Hematopoietic multipotent progenitor cell treated with erythropoietin and hydrocortisone succinate and interleukin-3 and kit ligand, for 6 days (in vitro differentiated cells): ENCODE data around the gene TINAG.
"Not testable (repeated sequence)": the region's sequence is repeated elsewhere in the genome, so short reads cannot be mapped to it uniquely, and the experiment has no call there.

Experiments
- DNase-seq: peaks from one replicate; pipeline ENCODE4 v3.0.0-alpha.2; 2015

TINAG gene

DNA sequence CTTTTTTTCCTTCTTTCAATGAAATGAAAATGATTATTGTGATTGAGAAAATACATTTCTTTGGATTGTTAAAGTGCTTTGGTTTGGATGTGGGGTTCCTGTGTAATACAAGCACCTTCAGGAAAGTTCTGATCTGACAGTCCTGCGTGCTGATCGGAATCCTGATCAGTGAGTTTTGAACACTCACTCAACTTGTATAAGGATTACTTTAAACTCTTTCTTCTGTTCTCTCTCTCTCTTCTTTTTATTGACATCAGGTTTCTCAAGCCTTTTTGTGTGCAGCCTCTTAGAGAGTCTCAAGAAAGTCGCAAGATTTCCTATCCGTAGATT lies 710 bp downstream of the TINAG start:
- no peak for DNase-seq

- DNase-seq = no peak
Measured at GRCh38 chr6:54310377-54311152, 2.3 kb downstream of the TINAG start.

DNA sequence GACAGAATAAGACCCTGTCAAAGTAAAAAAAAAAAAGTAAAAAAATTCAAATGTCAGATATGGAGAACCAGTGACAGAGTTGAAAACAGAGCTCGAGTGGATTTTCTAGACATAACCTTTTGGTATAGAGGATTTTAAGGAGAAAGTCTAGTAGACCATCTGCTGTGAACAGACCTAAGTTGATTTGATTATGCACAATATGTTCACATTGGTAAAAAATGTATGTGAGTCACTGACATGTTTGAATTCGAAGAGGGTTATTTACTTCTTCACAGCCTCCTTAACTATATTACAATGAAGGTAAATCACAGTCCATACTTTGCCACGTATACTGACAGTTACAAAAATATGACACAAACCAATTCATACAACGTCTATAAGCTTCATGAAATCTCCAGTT lies 7.4 kb downstream of the TINAG start:
- no peak for DNase-seq

- DNase-seq = no peak
Measured at GRCh38 chr6:54320871-54321270, 12.6 kb downstream of the TINAG start.

GRCh38 chr6:54327631-54328030 lies 19.4 kb downstream of the TINAG start:
- no peak for DNase-seq

GRCh38 chr6:54331571-54331970 lies 23.3 kb downstream of the TINAG start:
- not testable (repeated sequence) for DNase-seq

DNA sequence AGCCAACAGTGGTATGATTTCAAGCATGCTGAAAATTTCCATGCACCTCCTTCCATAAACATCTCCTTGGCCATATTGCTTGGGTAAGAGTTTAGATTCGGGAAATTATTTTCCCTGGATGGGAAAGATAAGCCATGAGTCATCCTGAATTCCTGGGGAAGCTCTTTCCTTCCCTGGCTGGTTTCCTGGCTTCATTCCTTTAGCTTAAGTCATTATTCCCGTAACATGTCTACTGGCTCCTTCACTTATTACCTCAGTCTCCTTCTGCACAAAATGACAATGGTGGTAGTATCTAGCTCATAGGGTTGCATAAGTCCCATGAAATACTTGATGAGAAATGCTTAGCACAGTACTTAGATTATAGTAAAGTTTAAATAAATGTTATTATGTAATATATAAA lies 27.6 kb downstream of the TINAG start:
- DNase-seq = no peak

GRCh38 chr6:54353975-54354374 lies 45.7 kb downstream of the TINAG start:
- no peak for DNase-seq

DNA sequence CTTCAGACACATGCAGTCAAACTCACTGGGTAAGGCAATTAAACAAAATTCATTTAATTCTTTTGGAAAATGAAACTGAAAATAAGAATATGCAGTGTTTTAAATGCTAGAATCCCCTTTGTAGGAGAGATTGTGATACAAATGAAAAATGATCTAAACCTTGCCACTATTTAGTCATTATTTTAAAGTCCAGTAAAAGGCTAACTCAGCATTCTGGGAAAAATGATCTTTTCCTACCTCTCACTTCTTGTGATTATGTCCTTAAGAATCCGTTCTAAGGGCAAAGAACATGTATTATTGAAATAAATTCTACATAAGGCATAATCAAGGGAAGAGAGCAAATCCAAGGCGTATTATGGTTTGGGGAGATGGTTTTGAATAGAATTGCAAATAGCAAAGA lies 46.4 kb downstream of the TINAG start:
- DNase-seq = no peak

DNA sequence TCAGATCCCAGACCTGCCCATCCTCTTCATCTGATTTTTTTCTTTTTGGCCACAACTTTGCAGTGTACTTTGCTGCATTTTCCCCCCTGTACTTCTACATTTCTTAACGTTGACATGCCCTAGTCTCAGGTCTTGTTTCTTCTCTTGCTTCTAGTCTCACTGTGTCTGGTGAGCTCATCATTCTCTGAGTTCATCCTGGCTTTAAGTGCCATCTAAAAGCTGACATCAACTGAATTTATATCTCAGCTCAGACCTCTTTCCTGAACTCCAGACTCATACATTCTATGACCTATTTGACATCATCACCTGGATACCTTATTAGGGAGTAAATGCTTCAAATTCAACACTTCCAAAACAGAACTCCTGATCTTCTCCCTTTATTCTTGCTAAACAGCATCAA lies 48.9 kb downstream of the TINAG start:
- no peak for DNase-seq

DNA sequence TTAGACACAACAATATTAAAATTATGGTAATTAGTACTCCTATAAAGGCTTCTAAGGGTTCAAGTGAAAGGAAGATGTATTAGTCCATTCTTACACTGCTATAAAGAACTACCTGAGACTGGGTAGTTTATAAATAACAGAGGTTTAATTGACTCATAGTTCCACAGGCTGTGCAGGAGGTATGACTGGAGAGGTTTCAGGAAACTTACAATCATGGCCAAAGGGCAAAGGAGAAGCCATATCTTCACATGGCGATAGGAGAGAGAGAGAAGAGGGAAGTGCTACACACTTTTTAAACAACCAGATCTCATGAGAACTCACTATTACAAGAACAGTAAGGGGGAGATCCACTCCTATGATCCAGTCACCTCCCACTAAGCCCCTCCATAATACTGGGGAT lies 52.9 kb downstream of the TINAG start:
- no peak for DNase-seq

GRCh38 chr6:54361734-54362133 lies 53.5 kb downstream of the TINAG start:
- no peak for DNase-seq

DNA sequence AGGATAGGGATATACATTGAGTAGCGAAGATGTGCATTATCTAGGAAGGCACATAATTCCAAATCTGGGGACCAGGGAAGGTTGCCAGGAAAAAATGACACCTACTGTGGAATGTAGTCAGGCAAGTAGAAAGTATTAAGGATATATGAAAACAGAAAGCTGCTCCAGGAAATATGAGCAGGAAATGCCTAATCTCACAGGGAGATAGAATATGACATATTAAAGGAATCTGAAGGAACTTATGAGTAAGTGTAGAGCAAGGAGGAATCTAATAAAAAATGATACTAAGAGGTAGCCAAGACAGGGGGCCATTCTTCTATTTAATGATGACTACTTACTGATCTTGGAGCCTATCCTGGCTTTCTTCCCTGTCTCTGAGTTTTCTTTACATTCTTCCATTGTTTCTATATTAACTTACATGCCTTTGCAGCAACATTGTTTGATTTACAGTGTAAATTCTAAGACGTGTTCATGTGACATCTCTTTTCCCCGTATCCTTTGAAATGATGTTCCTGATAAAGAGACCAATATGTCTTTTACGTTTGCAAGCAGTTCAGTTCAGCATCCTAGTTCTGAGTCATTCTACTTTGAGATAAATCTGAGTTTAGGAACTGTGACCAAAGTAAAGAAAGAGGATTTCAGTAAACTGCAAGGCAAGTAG lies 58.6 kb downstream of the TINAG start:
- no peak for DNase-seq

- no peak for DNase-seq
Measured at GRCh38 chr6:54377776-54378175, 69.5 kb downstream of the TINAG start.

DNA sequence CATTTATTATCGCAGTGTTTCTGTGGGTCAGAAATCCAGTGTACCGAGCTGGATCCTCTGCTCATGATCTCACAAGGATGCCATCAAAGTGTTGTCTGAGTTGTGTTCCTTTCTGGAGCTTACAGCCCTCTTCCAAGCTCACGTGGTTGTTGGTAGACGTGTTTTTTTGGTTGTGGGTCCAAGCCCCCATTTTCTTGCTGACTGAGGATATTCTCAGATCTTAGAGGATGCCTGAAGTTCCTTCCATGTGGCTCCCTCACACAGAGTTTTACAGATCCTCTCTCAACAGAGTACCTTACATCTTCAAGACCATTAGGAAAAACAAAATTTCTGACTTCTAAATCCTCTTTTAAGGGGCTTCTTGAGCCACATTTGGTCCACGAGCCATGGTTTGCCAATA lies 78.1 kb downstream of the TINAG start:
- no peak for DNase-seq

DNA sequence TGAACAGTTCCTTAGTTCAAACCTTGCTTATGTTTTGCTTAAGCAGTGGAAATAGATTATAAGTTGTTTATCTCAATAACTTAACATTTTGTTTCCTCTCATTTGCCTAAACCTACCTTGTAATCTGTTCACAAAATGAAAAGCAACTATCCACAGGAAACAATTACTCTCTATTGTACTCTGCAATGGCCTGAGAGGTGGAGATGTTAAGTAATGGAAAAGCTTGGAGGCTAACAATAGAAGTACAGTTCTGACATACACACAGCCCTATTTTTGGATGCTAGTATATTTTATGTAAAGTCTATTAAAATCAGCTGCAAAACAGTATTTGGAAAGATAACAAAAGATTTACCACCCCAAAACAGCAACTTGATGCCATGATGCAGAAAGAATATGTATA lies 82.1 kb downstream of the TINAG start:
- no peak for DNase-seq

- no peak for DNase-seq
Measured at GRCh38 chr6:54391577-54391976, 83.3 kb downstream of the TINAG start.

DNA sequence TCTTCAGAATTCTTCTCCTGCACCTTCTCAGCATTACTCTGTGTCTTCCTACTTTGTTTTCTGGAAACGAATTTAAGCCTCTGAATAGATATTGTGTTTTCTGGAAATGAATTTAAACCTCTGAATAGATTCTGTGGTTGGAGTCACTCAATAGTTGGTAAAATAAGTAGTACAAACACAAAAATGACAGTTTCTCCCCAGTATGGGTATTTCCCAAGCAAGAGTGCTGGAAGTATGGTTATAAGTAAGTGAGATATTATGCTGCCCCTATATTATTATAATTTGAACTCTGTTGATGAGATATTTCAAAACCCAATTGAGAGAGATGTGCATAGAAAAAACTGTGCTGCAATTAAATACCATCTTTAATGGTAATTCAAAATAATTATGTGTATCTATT lies 94.9 kb downstream of the TINAG start:
- DNase-seq = no peak

DNA sequence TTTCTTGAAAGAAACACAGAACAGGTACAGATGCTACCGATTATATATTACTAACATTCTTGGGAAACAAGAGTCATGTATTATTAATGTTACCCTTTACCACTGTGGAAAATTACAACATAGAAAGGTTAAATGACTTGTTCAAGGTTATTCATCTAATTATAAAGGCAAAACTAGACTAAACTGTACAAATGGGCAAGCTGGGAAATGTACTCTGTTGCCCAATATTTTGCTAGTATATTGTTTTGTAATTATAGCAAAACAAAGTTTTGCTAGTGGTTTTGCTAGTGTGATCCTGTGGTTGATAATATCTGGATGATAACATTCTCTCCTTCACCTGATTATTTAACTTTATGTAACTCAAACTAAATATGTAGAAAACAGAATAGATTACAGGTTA lies 96.5 kb downstream of the TINAG start:
- DNase-seq = no peak

- no peak for DNase-seq
Measured at GRCh38 chr6:54411767-54412166, 103.5 kb downstream of the TINAG start.

DNA sequence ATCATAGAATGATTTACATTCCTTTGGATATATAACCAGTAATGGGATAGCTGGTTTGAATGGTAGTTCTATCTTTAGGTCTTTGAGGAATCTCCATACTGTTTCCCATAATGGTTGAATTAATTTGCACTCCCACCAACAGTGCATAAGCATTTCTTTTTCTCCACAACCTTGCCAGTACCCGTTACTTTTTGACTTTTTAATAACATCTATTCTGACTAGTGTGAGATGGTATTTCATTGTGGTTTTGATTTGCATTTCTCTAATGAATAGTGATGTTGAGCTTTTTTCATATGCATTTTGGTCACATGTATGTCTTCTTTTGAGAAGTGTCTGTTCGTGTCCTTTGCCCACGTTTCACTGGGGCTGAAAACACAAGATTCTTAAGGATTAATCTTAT lies 107.3 kb downstream of the TINAG start:
- no peak for DNase-seq

DNA sequence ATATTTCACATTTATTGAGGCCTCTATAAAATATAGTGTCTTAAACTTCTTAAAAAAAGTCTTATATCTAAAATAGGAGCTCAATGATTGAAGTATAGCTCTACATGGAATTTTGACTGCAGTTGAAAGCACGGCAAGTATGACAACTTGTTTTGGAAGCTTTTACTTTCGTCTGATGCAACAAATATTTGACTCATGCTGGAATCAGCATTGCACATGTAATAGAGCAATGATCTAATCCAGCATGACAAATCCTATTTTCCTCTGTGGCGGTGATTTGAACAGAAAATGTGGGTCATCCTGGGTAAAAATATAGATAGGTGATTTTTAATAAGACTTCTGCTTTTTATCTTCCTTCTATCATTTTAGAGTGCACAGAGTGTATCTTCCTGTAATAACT lies 111.6 kb downstream of the TINAG start:
- no peak for DNase-seq

GRCh38 chr6:54426995-54427394 lies 118.8 kb downstream of the TINAG start:
- DNase-seq = no peak

DNA sequence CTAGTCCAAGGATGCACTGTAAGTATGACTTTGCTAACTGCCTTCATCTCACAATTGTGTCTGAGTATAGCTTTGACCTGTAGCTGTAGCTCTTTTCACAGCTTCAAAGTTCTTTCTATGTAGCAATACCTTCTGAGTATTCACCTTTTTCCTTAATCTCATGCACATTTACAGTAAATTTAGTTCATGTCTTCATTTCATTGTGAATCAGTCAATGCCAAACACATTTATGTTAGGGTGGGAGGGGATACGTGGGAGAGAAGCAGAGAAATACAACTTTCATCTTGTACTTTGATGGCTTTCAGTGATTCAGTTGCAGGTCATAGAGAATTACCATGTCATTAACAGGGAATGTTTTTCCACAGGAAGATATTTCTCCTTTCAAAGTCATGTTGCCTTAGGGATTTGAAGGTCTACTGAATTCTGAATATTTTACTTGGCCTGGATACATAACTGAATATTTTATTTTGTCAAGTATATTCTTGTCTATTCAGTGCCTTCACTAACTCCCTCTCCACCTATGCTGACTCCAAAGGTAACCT lies 119.2 kb downstream of the TINAG start:
- DNase-seq = no peak

DNA sequence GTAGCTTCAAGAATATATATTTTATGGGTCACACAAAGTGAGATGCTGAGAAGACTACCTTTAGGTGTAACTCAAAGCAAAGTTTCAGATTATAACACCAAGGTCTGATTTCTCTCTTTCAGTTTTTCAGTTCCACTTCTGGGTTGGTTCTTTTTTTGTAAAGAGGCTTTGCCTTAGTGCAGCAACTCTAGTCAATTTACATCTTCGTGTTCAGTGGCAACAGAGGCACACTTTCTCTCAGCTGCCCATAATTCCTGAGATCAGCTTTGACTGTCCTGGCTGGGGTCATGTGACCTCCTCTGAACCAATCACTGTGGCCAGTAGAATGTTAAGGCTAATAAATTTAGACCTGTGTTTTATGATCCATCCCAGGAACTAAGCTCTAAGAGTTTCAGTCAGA lies 120.2 kb downstream of the TINAG start:
- DNase-seq = no peak
